Uterus (tissue), 4 donors: ENCODE measurements around the gene NUP62. TPM values are rescaled to one million over a fixed set of nuclear protein-coding genes. Genes with fewer than 3 reads are reported as not detected.
A peak's percentile ranks its signal among the peaks of the same experiment; 100 is the strongest.

Source experiments
- DNase-seq, 2 donors: peaks; one replicate each; pipeline ENCODE4 v3.0.0-alpha.2; 2019 to 2020
- H3K27ac ChIP-seq, 2 donors: fragments of 200-600 bp; sonication (generic); 1 replicate in 1 of 2; 2 replicates in 1 of 2; pipeline ENCODE4 v1.5.1; 2016 to 2018
- H3K27me3 ChIP-seq, 2 donors: fragments of 200-600 bp; sonication (generic); one replicate each; pipeline ENCODE4 v1.5.1; 2018 to 2019; ENCODE audit warnings: control low read depth in 1 of 2
- H3K36me3 ChIP-seq, 2 donors: fragments of 200-600 bp; sonication (generic); one replicate each; pipeline ENCODE4 v1.5.1; 2019; ENCODE audit warnings: control low read depth in 1 of 2
- H3K4me1 ChIP-seq, 2 donors: fragments of 200-600 bp; sonication (generic); one replicate each; pipeline ENCODE4 v1.5.1; 2018 to 2019; ENCODE audit warnings: control low read depth in 1 of 2
- H3K4me3 ChIP-seq, 2 donors: fragments of 200-600 bp; sonication (generic); 1 replicate in 1 of 2; 2 replicates in 1 of 2; pipeline ENCODE4 v1.5.1; 2018 to 2019; ENCODE audit warnings: mild to moderate bottlenecking in 1 of 2
- H3K9me3 ChIP-seq, 2 donors: fragments of 200-600 bp; sonication (generic); one replicate each; pipeline ENCODE4 v1.5.1; 2019; ENCODE audit warnings: control low read depth in 1 of 2
- CTCF ChIP-seq, 4 experiments: fragments of 200-600 bp in 2 of 4; fragments of 450-650 bp in 2 of 4; sonication (generic) in 2 of 4; IDR thresholded peaks; one replicate each; pipeline ENCODE4 v1.5.1; 2016 to 2019; ENCODE audit warnings: antibody characterized with exemption in 4 of 4, mild to moderate bottlenecking in 2 of 4, moderate library complexity in 1 of 4
- POLR2A ChIP-seq, 2 donors: fragments of 450-650 bp; IDR thresholded peaks; one replicate each; pipeline ENCODE4 v1.6.1; 2016; ENCODE audit warnings: antibody characterized with exemption in 2 of 2, mild to moderate bottlenecking in 1 of 2, moderate library complexity in 1 of 2
- intact Hi-C: fragments of 100-400 bp; cut with DNase I; formaldehyde crosslinking; loops from one replicate; pipeline ENCODE4 v1.15.1; 2023; ENCODE audit warnings: low total_unique reads
- total RNA-seq, 4 donors: library from RNA; depleted of rRNA in 3 of 4; stranded (reverse); fragments of >200 nt in 3 of 4; gene quantifications; one replicate each; pipeline versions ENCODE4 v1.1.0 to v1.2.4, GENCODE V29; 2014 to 2023
- donor health status: DM: yes; HTN: yes; CAD: no.

Gene NUP62
- total RNA-seq, 4 donors from 2014 or later = 12.1 to 40.4 (median 24.6) TPM

GRCh38 chr19:49873129-49873521, 56.2 kb downstream of the NUP62 start:
- Histone ChIP-seq H3K4me3 (no peak overlapping the region), H3K27me3 (no peaks in the 10 kb centered on the region), H3K9me3 (no peaks in the 10 kb centered on the region), H3K4me1 (peaks cover 0 to 15% of the 10 kb centered on the region in 2 donors), H3K27ac (no peak overlapping the region), H3K36me3 (no peaks in the 10 kb centered on the region)
- DNase-seq = no peak
- TF ChIP-seq POLR2A (IDR thresholded peaks at IDR 0.05) = no peak
- no peak for TF ChIP-seq CTCF (IDR thresholded peaks at IDR 0.05)
- intact Hi-C loops = no loop called here

GRCh38 chr19:49872245-49873128, 56.8 kb downstream of the NUP62 start:
- Histone ChIP-seq H3K9me3 (no peaks in the 10 kb centered on the region), H3K27ac (no peak overlapping the region), H3K4me3 (no peak overlapping the region), H3K4me1 (peaks cover 0 to 15% of the 10 kb centered on the region in 2 donors), H3K27me3 (no peaks in the 10 kb centered on the region), H3K36me3 (no peaks in the 10 kb centered on the region)
- DNase-seq = no peak
- intact Hi-C loops = no loop called here
- no peak for TF ChIP-seq POLR2A (IDR thresholded peaks at IDR 0.05)
- TF ChIP-seq CTCF (IDR thresholded peaks at IDR 0.05) = no peak

- peaks cover 0 to 19% of the 10 kb centered on the region in 2 donors for H3K4me1 ChIP-seq
- no peaks in the 10 kb centered on the region for H3K9me3 ChIP-seq
- no peaks in the 10 kb centered on the region for H3K36me3 ChIP-seq
- no peak overlapping the region for H3K4me3 ChIP-seq
- no peak for DNase-seq
- intact Hi-C loops = no loop called here
- H3K27me3 ChIP-seq = no peaks in the 10 kb centered on the region
- no peak overlapping the region for H3K27ac ChIP-seq
- TF ChIP-seq POLR2A (IDR thresholded peaks at IDR 0.05) (no peak), CTCF (IDR thresholded peaks at IDR 0.05) (no peak)
These were observed 57.8 kb downstream of the NUP62 start for GRCh38 chr19:49871349-49871985.

DNA sequence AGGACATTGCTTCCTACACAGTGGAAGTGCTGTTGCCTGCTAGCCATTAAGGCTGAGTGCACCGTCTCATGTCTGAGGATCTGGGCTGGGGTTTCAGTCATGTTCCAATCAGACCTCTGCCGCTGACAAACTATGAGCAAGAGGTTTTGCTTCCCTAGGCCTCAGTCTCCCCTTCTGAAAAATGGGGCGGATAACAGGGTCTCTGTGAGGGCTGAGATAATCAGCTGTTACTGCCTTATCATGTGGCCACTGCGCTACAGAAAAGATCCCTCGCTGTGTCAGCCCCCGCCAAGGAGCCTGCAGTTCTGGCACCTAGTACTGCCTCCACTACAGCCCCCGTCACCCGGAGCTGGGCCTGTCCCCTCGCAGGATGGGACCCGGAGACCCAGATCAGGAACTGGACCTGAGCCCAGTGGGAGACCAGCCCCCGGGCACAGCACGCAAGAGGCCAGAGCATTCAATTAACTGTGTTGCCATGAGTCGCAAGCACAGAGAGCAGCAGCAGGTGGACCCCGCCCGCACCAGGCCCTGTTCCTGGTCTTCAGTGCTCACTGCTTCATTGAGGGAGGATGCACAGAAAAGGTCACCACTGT, 58.9 kb downstream of the NUP62 start:
- intact Hi-C loops = no loop called here
- no peaks in the 10 kb centered on the region for H3K27me3 ChIP-seq
- peak overlapping the region; percentile 38 to 48 for H3K4me3 ChIP-seq
- DNase-seq = peak in 1 of 2 donors; percentile 49
- H3K9me3 ChIP-seq = no peaks in the 10 kb centered on the region
- no peaks in the 10 kb centered on the region for H3K36me3 ChIP-seq
- TF ChIP-seq CTCF (IDR thresholded peaks at IDR 0.05) (no peak), POLR2A (IDR thresholded peaks at IDR 0.05) (no peak)
- peaks cover 0 to 24% of the 10 kb centered on the region in 2 donors for H3K4me1 ChIP-seq
- peak overlapping the region; percentile 86 to 87 for H3K27ac ChIP-seq
